ENCODE measurements around the gene C17orf67.

C17orf67 gene

GRCh38 chr17:56867948-56868376 lies 34.2 kb upstream of the C17orf67 start:
- H3K4me1 ChIP-seq (ENCODE audit: low read depth, poor library complexity, severe bottlenecking) = peaks cover 22% of the 10 kb centered on the region
- no peak overlapping the region for H3K27ac ChIP-seq
- no peaks in the 10 kb centered on the region for H3K79me2 ChIP-seq (ENCODE audit: insufficient read depth, low read depth)
- TF ChIP-seq CTCF (conservative IDR thresholded peaks at IDR 0.05; ENCODE audit: low read depth, low read length) = no peak
- H3K36me3 ChIP-seq (ENCODE audit: insufficient read depth) = no peaks in the 10 kb centered on the region
- H3K27me3 ChIP-seq (ENCODE audit: insufficient read depth, low read depth) = no peaks in the 10 kb centered on the region
- no peak overlapping the region for H3K9ac ChIP-seq
- no peak overlapping the region for H3K4me3 ChIP-seq (IDR thresholded peaks at IDR 0.05; ENCODE audit: insufficient read depth, low read depth, low read length)
- H4K20me1 ChIP-seq (ENCODE audit: insufficient read depth) = no peaks in the 10 kb centered on the region
- H2AFZ ChIP-seq (ENCODE audit: low read depth) = no peak overlapping the region
- no peak overlapping the region for H3K4me2 ChIP-seq

GRCh38 chr17:56866496-56866895 lies 32.8 kb upstream of the C17orf67 start:
- H3K36me3 ChIP-seq (ENCODE audit: insufficient read depth) = no peaks in the 10 kb centered on the region

GRCh38 chr17:56866076-56866475 lies 32.4 kb upstream of the C17orf67 start:
- TF ChIP-seq CTCF (conservative IDR thresholded peaks at IDR 0.05; ENCODE audit: low read depth, low read length) = no peak
- Histone ChIP-seq H4K20me1 (ENCODE audit: insufficient read depth) (no peaks in the 10 kb centered on the region), H3K27ac (no peak overlapping the region), H3K4me2 (no peak overlapping the region), H3K79me2 (ENCODE audit: insufficient read depth, low read depth) (no peaks in the 10 kb centered on the region), H3K27me3 (ENCODE audit: insufficient read depth, low read depth) (no peaks in the 10 kb centered on the region), H3K4me3 (IDR thresholded peaks at IDR 0.05; ENCODE audit: insufficient read depth, low read depth, low read length) (no peak overlapping the region), H2AFZ (ENCODE audit: low read depth) (no peak overlapping the region), H3K4me1 (ENCODE audit: low read depth, poor library complexity, severe bottlenecking) (peaks cover 21% of the 10 kb centered on the region), H3K36me3 (ENCODE audit: insufficient read depth) (no peaks in the 10 kb centered on the region), H3K9ac (no peak overlapping the region)

More at GRCh38 chr17:56866496-56866895, 32.8 kb upstream of the C17orf67 start:
- Histone ChIP-seq H4K20me1 (ENCODE audit: insufficient read depth) (no peaks in the 10 kb centered on the region), H3K4me1 (ENCODE audit: low read depth, poor library complexity, severe bottlenecking) (peaks cover 22% of the 10 kb centered on the region), H3K27me3 (ENCODE audit: insufficient read depth, low read depth) (no peaks in the 10 kb centered on the region), H3K9ac (no peak overlapping the region), H3K27ac (no peak overlapping the region), H3K79me2 (ENCODE audit: insufficient read depth, low read depth) (no peaks in the 10 kb centered on the region), H2AFZ (ENCODE audit: low read depth) (no peak overlapping the region), H3K4me2 (no peak overlapping the region), H3K4me3 (IDR thresholded peaks at IDR 0.05; ENCODE audit: insufficient read depth, low read depth, low read length) (no peak overlapping the region)
- no peak for TF ChIP-seq CTCF (conservative IDR thresholded peaks at IDR 0.05; ENCODE audit: low read depth, low read length)

DNA sequence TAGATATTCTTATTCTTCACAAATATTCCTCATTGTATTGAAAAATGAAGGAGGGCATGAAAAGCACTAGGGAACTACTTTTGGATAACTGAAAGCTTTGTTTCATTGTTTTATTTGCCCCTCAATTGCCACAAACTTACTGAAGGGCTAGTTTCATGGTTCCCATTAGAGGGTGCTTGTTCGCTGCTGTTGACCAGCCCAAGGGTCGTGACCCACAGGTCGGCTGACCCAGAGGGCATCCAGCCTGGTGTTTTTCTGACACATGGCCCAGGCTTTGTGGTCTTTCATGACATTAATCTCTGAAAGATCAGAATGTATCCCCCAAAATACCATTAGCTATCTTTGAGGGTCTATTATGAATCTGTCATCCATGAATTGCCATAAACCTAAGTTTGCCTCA lies 30.3 kb upstream of the C17orf67 start:
- Histone ChIP-seq H3K27me3 (ENCODE audit: insufficient read depth, low read depth) (no peaks in the 10 kb centered on the region), H3K4me3 (IDR thresholded peaks at IDR 0.05; ENCODE audit: insufficient read depth, low read depth, low read length) (no peak overlapping the region), H2AFZ (ENCODE audit: low read depth) (no peak overlapping the region), H3K36me3 (ENCODE audit: insufficient read depth) (no peaks in the 10 kb centered on the region; the same call in 1 of the 2 replicates), H3K4me2 (no peak overlapping the region), H3K27ac (no peak overlapping the region), H3K4me1 (ENCODE audit: low read depth, poor library complexity, severe bottlenecking) (peaks cover under 1% of the 10 kb centered on the region), H4K20me1 (ENCODE audit: insufficient read depth) (no peaks in the 10 kb centered on the region), H3K79me2 (ENCODE audit: insufficient read depth, low read depth) (no peaks in the 10 kb centered on the region), H3K9ac (no peak overlapping the region)
- TF ChIP-seq CTCF (conservative IDR thresholded peaks at IDR 0.05; ENCODE audit: low read depth, low read length) = no peak
